ENCODE measurements around the gene EID3. TPM values are rescaled to one million over a fixed set of nuclear protein-coding genes. Genes with fewer than 3 reads are reported as not detected.

The EID3 gene
- total and polyA plus RNA-seq, 9 of the 15 experiments (the other 6 are each of a cell fraction or from before 2014, with no cell fraction given), result 0.07 to 3.5 (median 0.42) TPM

DNA sequence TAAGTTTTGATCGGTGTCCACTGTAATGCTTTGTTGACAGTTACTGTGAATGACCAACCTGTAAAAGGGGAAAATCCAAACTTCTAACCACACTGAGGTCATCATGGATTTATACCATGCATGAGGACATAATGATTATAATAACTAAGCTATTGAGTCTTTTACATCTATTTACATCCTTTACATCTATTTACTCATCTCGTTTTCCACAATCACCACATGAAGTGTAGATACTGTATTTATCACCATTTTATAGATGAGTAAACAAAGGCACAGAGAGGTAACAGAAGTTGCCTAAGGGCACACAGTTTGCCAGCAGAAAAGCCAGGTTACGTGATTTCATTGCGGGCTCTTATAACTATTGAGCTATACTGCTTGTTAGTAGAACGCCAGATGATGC lies 27.9 kb upstream of the EID3 start (continued):
- TF ChIP-seq, protein P1, sequence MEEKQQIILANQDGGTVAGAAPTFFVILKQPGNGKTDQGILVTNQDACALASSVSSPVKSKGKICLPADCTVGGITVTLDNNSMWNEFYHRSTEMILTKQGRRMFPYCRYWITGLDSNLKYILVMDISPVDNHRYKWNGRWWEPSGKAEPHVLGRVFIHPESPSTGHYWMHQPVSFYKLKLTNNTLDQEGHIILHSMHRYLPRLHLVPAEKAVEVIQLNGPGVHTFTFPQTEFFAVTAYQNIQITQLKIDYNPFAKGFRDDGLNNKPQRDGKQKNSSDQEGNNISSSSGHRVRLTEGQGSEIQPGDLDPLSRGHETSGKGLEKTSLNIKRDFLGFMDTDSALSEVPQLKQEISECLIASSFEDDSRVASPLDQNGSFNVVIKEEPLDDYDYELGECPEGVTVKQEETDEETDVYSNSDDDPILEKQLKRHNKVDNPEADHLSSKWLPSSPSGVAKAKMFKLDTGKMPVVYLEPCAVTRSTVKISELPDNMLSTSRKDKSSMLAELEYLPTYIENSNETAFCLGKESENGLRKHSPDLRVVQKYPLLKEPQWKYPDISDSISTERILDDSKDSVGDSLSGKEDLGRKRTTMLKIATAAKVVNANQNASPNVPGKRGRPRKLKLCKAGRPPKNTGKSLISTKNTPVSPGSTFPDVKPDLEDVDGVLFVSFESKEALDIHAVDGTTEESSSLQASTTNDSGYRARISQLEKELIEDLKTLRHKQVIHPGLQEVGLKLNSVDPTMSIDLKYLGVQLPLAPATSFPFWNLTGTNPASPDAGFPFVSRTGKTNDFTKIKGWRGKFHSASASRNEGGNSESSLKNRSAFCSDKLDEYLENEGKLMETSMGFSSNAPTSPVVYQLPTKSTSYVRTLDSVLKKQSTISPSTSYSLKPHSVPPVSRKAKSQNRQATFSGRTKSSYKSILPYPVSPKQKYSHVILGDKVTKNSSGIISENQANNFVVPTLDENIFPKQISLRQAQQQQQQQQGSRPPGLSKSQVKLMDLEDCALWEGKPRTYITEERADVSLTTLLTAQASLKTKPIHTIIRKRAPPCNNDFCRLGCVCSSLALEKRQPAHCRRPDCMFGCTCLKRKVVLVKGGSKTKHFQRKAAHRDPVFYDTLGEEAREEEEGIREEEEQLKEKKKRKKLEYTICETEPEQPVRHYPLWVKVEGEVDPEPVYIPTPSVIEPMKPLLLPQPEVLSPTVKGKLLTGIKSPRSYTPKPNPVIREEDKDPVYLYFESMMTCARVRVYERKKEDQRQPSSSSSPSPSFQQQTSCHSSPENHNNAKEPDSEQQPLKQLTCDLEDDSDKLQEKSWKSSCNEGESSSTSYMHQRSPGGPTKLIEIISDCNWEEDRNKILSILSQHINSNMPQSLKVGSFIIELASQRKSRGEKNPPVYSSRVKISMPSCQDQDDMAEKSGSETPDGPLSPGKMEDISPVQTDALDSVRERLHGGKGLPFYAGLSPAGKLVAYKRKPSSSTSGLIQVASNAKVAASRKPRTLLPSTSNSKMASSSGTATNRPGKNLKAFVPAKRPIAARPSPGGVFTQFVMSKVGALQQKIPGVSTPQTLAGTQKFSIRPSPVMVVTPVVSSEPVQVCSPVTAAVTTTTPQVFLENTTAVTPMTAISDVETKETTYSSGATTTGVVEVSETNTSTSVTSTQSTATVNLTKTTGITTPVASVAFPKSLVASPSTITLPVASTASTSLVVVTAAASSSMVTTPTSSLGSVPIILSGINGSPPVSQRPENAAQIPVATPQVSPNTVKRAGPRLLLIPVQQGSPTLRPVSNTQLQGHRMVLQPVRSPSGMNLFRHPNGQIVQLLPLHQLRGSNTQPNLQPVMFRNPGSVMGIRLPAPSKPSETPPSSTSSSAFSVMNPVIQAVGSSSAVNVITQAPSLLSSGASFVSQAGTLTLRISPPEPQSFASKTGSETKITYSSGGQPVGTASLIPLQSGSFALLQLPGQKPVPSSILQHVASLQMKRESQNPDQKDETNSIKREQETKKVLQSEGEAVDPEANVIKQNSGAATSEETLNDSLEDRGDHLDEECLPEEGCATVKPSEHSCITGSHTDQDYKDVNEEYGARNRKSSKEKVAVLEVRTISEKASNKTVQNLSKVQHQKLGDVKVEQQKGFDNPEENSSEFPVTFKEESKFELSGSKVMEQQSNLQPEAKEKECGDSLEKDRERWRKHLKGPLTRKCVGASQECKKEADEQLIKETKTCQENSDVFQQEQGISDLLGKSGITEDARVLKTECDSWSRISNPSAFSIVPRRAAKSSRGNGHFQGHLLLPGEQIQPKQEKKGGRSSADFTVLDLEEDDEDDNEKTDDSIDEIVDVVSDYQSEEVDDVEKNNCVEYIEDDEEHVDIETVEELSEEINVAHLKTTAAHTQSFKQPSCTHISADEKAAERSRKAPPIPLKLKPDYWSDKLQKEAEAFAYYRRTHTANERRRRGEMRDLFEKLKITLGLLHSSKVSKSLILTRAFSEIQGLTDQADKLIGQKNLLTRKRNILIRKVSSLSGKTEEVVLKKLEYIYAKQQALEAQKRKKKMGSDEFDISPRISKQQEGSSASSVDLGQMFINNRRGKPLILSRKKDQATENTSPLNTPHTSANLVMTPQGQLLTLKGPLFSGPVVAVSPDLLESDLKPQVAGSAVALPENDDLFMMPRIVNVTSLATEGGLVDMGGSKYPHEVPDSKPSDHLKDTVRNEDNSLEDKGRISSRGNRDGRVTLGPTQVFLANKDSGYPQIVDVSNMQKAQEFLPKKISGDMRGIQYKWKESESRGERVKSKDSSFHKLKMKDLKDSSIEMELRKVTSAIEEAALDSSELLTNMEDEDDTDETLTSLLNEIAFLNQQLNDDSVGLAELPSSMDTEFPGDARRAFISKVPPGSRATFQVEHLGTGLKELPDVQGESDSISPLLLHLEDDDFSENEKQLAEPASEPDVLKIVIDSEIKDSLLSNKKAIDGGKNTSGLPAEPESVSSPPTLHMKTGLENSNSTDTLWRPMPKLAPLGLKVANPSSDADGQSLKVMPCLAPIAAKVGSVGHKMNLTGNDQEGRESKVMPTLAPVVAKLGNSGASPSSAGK (IDR thresholded peaks at IDR 0.05), result no peak
